GM12873 (cell line): Measurements from ENCODE around the gene SF3B2.

Experiments
- CTCF ChIP-seq: IDR thresholded peaks from 2 replicates; pipeline ENCODE4 v1.5.1; 2012; ENCODE audit warnings: low read depth, mild to moderate bottlenecking, moderate library complexity, low read length, control low read depth; ENCODE audit not compliant: insufficient read depth; ENCODE audit errors: missing control alignments

Gene SF3B2

GRCh38 chr11:66100272-66101065 is 48.3 kb downstream of the SF3B2 start:
- TF ChIP-seq CTCF = no peak

- TF ChIP-seq CTCF = no peak
Observed at GRCh38 chr11:66101066-66101464, 48.9 kb downstream of the SF3B2 start.

- no peak for TF ChIP-seq CTCF
Observed at GRCh38 chr11:66104057-66104638, 52.0 kb downstream of the SF3B2 start.

GRCh38 chr11:66106786-66107599 is 54.8 kb downstream of the SF3B2 start:
- TF ChIP-seq CTCF = no peak

- TF ChIP-seq CTCF = no peak
Observed at GRCh38 chr11:66107600-66108510, 55.7 kb downstream of the SF3B2 start.

GRCh38 chr11:66109294-66109693 is 57.1 kb downstream of the SF3B2 start:
- TF ChIP-seq CTCF = no peak
